Adrenal gland (tissue), 12 donors: Measurements from ENCODE around the gene FRMD8. TPM values are rescaled to one million over a fixed set of nuclear protein-coding genes. Genes with fewer than 3 reads are reported as not detected.

Experiments used
- DNase-seq, 7 donors: peaks; one replicate each; pipeline ENCODE4 v3.0.0-alpha.2; 2019 to 2020
- H3K27ac ChIP-seq, 5 donors: fragments of 200-600 bp; sonication (generic) in 4 of 5; 1 replicate in 3 of 5; 2 replicates in 2 of 5; pipeline versions ENCODE4 v1.5.1 to v1.8.0; 2016 to 2020; ENCODE audit warnings: mild to moderate bottlenecking in 1 of 5
- H3K27me3 ChIP-seq: fragments of 200-600 bp; 2 replicates; pipeline ENCODE4 v1.8.0; 2021
- H3K36me3 ChIP-seq, 2 donors: fragments of 200-600 bp; replicated peaks in 1 of 2; 1 replicate in 1 of 2; 2 replicates in 1 of 2; pipeline versions ENCODE4 v1.5.1 to v1.8.0; 2018 to 2022
- H3K4me1 ChIP-seq, 2 donors: fragments of 200-600 bp; replicated peaks in 1 of 2; 1 replicate in 1 of 2; 2 replicates in 1 of 2; pipeline versions ENCODE4 v1.5.1 to v1.8.0; 2018 to 2021
- H3K4me3 ChIP-seq, 4 donors: fragments of 200-600 bp; sonication (generic) in 3 of 4; one replicate each; pipeline ENCODE4 v1.5.1; 2016 to 2018
- H3K9me3 ChIP-seq, 3 donors: fragments of 200-600 bp; sonication (generic) in 1 of 3; replicated peaks in 1 of 3; 1 replicate in 2 of 3; 2 replicates in 1 of 3; pipeline versions ENCODE4 v1.5.1 to v1.8.0; 2016 to 2021
- CTCF ChIP-seq, 6 experiments: fragments of 450-650 bp in 4 of 6; fragments of 200-600 bp in 2 of 6; sonication (generic) in 1 of 6; IDR thresholded peaks; 1 replicate in 5 of 6; 2 replicates in 1 of 6; pipeline versions ENCODE4 v1.5.1 to v1.8.0; 2016 to 2021; ENCODE audit warnings: antibody characterized with exemption in 6 of 6, mild to moderate bottlenecking in 2 of 6, moderate library complexity in 1 of 6
- POLR2A ChIP-seq, 2 donors: fragments of 450-650 bp; IDR thresholded peaks; one replicate each; pipeline ENCODE4 v1.6.1; 2017; ENCODE audit warnings: antibody characterized with exemption in 2 of 2, mild to moderate bottlenecking in 2 of 2, moderate library complexity in 1 of 2
- WGBS, 4 donors: extraction: QIAGEN DNeasy Blood & Tissue Kit in 2 of 4; methylation state at CpG; one replicate each; pipeline versions ENCODE4 v1.1.5 to v1.1.7; 2013 to 2017; 5-methylcytosine and 5-hydroxymethylcytosine counted together
- intact Hi-C, 2 donors: fragments of 100-400 bp; cut with DNase I; formaldehyde crosslinking; loops; one replicate each; pipeline versions ENCODE4 v1.14.1 to v1.15.0; 2022 to 2023
- polyA plus RNA-seq, 3 donors: library from polyadenylated mRNA; stranded (reverse); fragments of 200-250 nt in 2 of 3; fragments of 350-450 nt in 1 of 3; fragmentation: Illumina TruSeq in 1 of 3; extraction: RNeasy Lipid Tissue Mini Kit (QIAGEN cat#74804) in 1 of 3; gene quantifications; one replicate each; pipeline ENCODE4 v1.2.3, GENCODE V29; 2013 to 2014
- total RNA-seq, 9 donors: library from RNA; depleted of rRNA in 4 of 9; stranded (reverse); fragments of >200 nt in 4 of 9; fragments of 120-200 nt in 1 of 9; fragmentation: NEBNext Ultra II Directional in 1 of 9; extraction: Animal tissue kit (Norgen Biotek cat#: 25700) in 1 of 9; gene quantifications; one replicate each; pipeline versions ENCODE4 v1.1.0 to v1.2.4, GENCODE V29; 2013 to 2023
- donor health status: healthy with polysubstance abuse.
- donor health status: Bipolar disorder and iron deficiency.
- donor health status: DM: yes; HTN: yes; CAD: no.
- donor health status: DM: no; HTN: no; CAD: no.
- donor health status: DM: no; HTN: no; CAD: no.
- donor health status: DM: yes; HTN: yes; CAD: no.

FRMD8 gene
- total and polyA plus RNA-seq, 12 donors = 5.3 to 52.1 (median 33.9) TPM

DNA sequence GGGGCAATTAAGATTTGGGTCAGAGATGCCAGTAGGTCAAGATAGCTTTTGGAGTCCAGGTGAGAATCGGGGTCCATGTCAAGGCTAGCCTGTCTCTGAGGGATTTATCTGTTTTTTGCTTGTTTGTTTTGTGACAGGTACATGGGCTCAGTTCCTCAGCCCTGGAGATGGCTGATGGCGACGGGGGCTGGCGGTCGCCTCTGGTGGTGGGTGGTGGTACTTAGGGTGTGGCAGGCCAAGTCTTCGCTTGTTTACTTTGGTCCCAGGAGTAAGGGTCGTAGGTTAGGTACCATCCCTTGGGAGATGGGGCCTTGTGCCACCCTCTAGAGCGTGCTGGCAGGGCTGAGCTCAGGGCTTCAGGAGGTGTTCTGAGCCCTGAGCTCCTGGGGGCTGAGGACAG lies 8.7 kb upstream of the FRMD8 start:
- intact Hi-C loops = loop anchor here in 1 of 2 donors (10.0 kb wide), 2 partner anchors 87 to 137 kb away; no protein-coding TSS in a partner anchor
- Histone ChIP-seq H3K27ac (no peak overlapping the region), H3K4me1 (peaks cover 13 to 16% of the 10 kb centered on the region in 2 donors), H3K27me3 (no peaks in the 10 kb centered on the region), H3K4me3 (no peak overlapping the region), H3K36me3 (no peaks in the 10 kb centered on the region), H3K9me3 (no peaks in the 10 kb centered on the region)
- 81 to 90% (median 87%) methylated on average over 5 to 8 of the region's 8 CpGs for WGBS, 4 donors
- DNase-seq = no peak
- no peak for TF ChIP-seq CTCF (IDR thresholded peaks at IDR 0.05)
- TF ChIP-seq POLR2A (IDR thresholded peaks at IDR 0.05) = no peak

GRCh38 chr11:65378208-65378927 lies 8.1 kb upstream of the FRMD8 start:
- no peaks in the 10 kb centered on the region for H3K27me3 ChIP-seq
- H3K9me3 ChIP-seq = no peaks in the 10 kb centered on the region
- H3K4me1 ChIP-seq = peaks cover 19 to 22% of the 10 kb centered on the region in 2 donors
- H3K27ac ChIP-seq = no peak overlapping the region
- TF ChIP-seq POLR2A (IDR thresholded peaks at IDR 0.05) (no peak), CTCF (IDR thresholded peaks at IDR 0.05) (no peak)
- no peak overlapping the region for H3K4me3 ChIP-seq
- WGBS, 4 donors = 78 to 83% (median 82%) methylated on average over 15 to 19 of the region's 19 CpGs
- H3K36me3 ChIP-seq = no peaks in the 10 kb centered on the region
- DNase-seq = peak in 1 of 7 donors; percentile 31
- intact Hi-C loops = loop anchor here in 1 of 2 donors (10.0 kb wide), 2 partner anchors 86 to 136 kb away; no protein-coding TSS in a partner anchor

- Histone ChIP-seq H3K9me3 (no peaks in the 10 kb centered on the region), H3K4me1 (peaks cover 19 to 29% of the 10 kb centered on the region in 2 donors), H3K27me3 (no peaks in the 10 kb centered on the region), H3K27ac (no peak overlapping the region), H3K4me3 (no peak overlapping the region), H3K36me3 (no peaks in the 10 kb centered on the region)
- WGBS, 4 donors = 88 to 97% (median 93%) methylated on average over 8 to 14 of the region's 14 CpGs
- peak in 1 of 7 donors; percentile 29 for DNase-seq
- intact Hi-C loops = loop anchor here in 1 of 2 donors (10.0 kb wide), 2 partner anchors 86 to 136 kb away; no protein-coding TSS in a partner anchor
- TF ChIP-seq CTCF (IDR thresholded peaks at IDR 0.05) (no peak), POLR2A (IDR thresholded peaks at IDR 0.05) (no peak)
Measured at GRCh38 chr11:65378928-65379638, 7.4 kb upstream of the FRMD8 start.

DNA sequence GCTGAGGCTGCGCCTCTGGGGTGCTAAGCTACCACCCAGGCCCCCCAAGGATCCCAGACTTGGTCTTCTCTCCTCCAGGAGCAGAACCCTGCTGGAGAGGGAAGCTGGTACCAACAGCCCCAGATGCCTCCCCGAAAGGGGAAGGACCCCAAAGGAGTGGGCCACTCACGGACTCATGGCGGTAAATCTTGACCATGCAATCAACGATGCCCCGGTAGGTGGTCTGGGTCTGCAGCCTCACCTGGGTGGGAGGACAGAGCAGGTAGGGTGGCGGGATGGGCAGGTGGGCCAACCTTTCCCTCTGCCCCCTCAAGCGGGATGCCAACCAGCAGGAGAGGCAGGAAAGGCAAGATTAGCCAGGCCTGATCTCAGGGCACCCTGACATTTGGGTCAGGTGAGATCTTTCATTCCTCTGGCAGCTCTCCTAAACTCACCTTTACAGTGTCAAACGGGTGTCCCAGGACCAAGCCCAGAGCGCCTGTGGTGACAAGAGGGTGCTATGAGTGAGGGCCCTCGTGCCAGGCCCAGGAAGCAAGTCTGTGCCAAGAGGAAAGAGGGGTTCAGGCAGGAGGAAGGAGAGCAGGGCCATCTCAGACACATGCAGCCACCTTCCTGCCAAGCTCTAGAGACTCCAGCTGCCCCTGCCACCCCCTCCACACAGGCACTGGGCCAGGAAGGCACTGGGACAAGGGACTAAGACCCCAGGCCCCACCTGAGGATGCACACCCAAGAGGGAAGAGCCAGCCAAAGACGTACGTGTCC lies 6.6 kb upstream of the FRMD8 start:
- Histone ChIP-seq H3K4me1 (peaks cover 19 to 36% of the 10 kb centered on the region in 2 donors), H3K9me3 (no peaks in the 10 kb centered on the region), H3K36me3 (no peaks in the 10 kb centered on the region), H3K27ac (no peak overlapping the region), H3K4me3 (no peak overlapping the region), H3K27me3 (no peaks in the 10 kb centered on the region)
- peak in 1 of 7 donors; percentile 25 for DNase-seq
- intact Hi-C loops = loop anchor here in 1 of 2 donors (10.0 kb wide), 2 partner anchors 85 to 135 kb away; no protein-coding TSS in a partner anchor
- TF ChIP-seq CTCF (IDR thresholded peaks at IDR 0.05) (no peak), POLR2A (IDR thresholded peaks at IDR 0.05) (no peak)
- 92 to 97% (median 94%) methylated on average over 5 to 13 of the region's 13 CpGs for WGBS, 4 donors
